HPDE6-E6E7 (cell line): Measurements from ENCODE around the gene SOCS7.

Experiments used
- DNase-seq: peaks from one replicate; pipeline ENCODE4 v3.0.0; 2011; ENCODE audit warnings: missing footprints; ENCODE audit errors: extremely low spot score

SOCS7 gene

GRCh38 chr17:38351412-38352222 is at the start of gene SOCS7:
TSS of gene SOCS7 (plus strand) at chr17:38351844. CDS start at chr17:38352053, 209 bp downstream.
- DNase-seq: peak; percentile 70

- no peak for DNase-seq
Measured at GRCh38 chr17:38315497-38315896, 36.1 kb upstream of the SOCS7 start.

GRCh38 chr17:38317081-38317480 is 34.6 kb upstream of the SOCS7 start:
- no peak for DNase-seq

- DNase-seq: peak; percentile 15
Measured at GRCh38 chr17:38320482-38320881, 31.2 kb upstream of the SOCS7 start.

GRCh38 chr17:38322156-38322779 is 29.4 kb upstream of the SOCS7 start:
- peak; percentile 61 for DNase-seq

GRCh38 chr17:38322897-38323296 is 28.7 kb upstream of the SOCS7 start:
- no peak for DNase-seq

- DNase-seq: no peak
Measured at GRCh38 chr17:38324141-38324697, 27.4 kb upstream of the SOCS7 start.

- no peak for DNase-seq
Measured at GRCh38 chr17:38324772-38325171, 26.9 kb upstream of the SOCS7 start.

- DNase-seq: no peak
Measured at GRCh38 chr17:38325221-38325851, 26.3 kb upstream of the SOCS7 start.

- no peak for DNase-seq
Measured at GRCh38 chr17:38326996-38327792, 24.4 kb upstream of the SOCS7 start.

- DNase-seq: no peak
Measured at GRCh38 chr17:38327936-38328335, 23.7 kb upstream of the SOCS7 start.

GRCh38 chr17:38328620-38329019 is 23.0 kb upstream of the SOCS7 start:
- no peak for DNase-seq

- no peak for DNase-seq
Measured at GRCh38 chr17:38329284-38329683, 22.4 kb upstream of the SOCS7 start.

GRCh38 chr17:38329808-38330730 is 21.6 kb upstream of the SOCS7 start:
- DNase-seq: no peak

- DNase-seq: no peak
Measured at GRCh38 chr17:38330941-38331411, 20.7 kb upstream of the SOCS7 start.

- no peak for DNase-seq
Measured at GRCh38 chr17:38332735-38333134, 18.9 kb upstream of the SOCS7 start.

- no peak for DNase-seq
Measured at GRCh38 chr17:38333635-38334295, 17.9 kb upstream of the SOCS7 start.

- no peak for DNase-seq
Measured at GRCh38 chr17:38334480-38335364, 16.9 kb upstream of the SOCS7 start.

- DNase-seq: no peak
Measured at GRCh38 chr17:38336838-38337237, 14.8 kb upstream of the SOCS7 start.
